HEK293 (cell line): Measurements from ENCODE around the gene AGBL3.

Experiments used
- CTCF ChIP-seq: fragments of 450-650 bp; formaldehyde crosslinking; IDR thresholded peaks from 2 replicates; pipeline ENCODE4 v1.5.1; 2016; ENCODE audit warnings: missing biosample characterization, missing genetic modification characterization
- GLI4 ChIP-seq: fragments of 450-650 bp; formaldehyde crosslinking; IDR thresholded peaks from 2 replicates; pipeline ENCODE4 v1.5.1; 2016; ENCODE audit warnings: missing biosample characterization, missing genetic modification characterization
- INSM2 ChIP-seq: fragments of 450-650 bp; formaldehyde crosslinking; IDR thresholded peaks from 2 replicates; pipeline ENCODE4 v1.5.1; 2016; ENCODE audit warnings: missing biosample characterization, missing genetic modification characterization
- OVOL3 ChIP-seq: fragments of 450-650 bp; formaldehyde crosslinking; IDR thresholded peaks from 2 replicates; pipeline ENCODE4 v1.5.1; 2016; ENCODE audit warnings: missing biosample characterization, missing genetic modification characterization
- PRDM10 ChIP-seq: fragments of 450-650 bp; formaldehyde crosslinking; IDR thresholded peaks from 2 replicates; pipeline ENCODE4 v1.5.1; 2016; ENCODE audit warnings: missing biosample characterization, missing genetic modification characterization
- SP7 ChIP-seq: fragments of 450-650 bp; formaldehyde crosslinking; IDR thresholded peaks from 2 replicates; pipeline ENCODE4 v1.5.1; 2016; ENCODE audit warnings: missing biosample characterization, missing genetic modification characterization
- TSHZ1 ChIP-seq: fragments of 450-650 bp; formaldehyde crosslinking; IDR thresholded peaks from 2 replicates; pipeline ENCODE4 v1.5.1; 2016; ENCODE audit warnings: missing biosample characterization, missing genetic modification characterization, borderline replicate concordance
- ZFP37 ChIP-seq: fragments of 450-650 bp; formaldehyde crosslinking; IDR thresholded peaks from 2 replicates; pipeline ENCODE4 v1.5.1; 2016; ENCODE audit warnings: missing biosample characterization, missing genetic modification characterization
- ZFP69B ChIP-seq: fragments of 450-650 bp; formaldehyde crosslinking; IDR thresholded peaks from 2 replicates; pipeline ENCODE4 v1.5.1; 2016; ENCODE audit warnings: missing biosample characterization, missing genetic modification characterization
- ZNF10 ChIP-seq: fragments of 450-650 bp; formaldehyde crosslinking; IDR thresholded peaks from 2 replicates; pipeline ENCODE4 v1.5.1; 2017; ENCODE audit warnings: missing biosample characterization, missing genetic modification characterization
- ZNF184 ChIP-seq: fragments of 450-650 bp; IDR thresholded peaks from 2 replicates; pipeline ENCODE4 v1.5.1; 2018; ENCODE audit warnings: missing biosample characterization, mild to moderate bottlenecking, missing genetic modification characterization
- ZNF2 ChIP-seq: fragments of 450-650 bp; formaldehyde crosslinking; IDR thresholded peaks from 2 replicates; pipeline ENCODE4 v1.5.1; 2016; ENCODE audit warnings: missing biosample characterization, missing genetic modification characterization
- ZNF335 ChIP-seq: fragments of 450-650 bp; formaldehyde crosslinking; conservative IDR thresholded peaks from 2 replicates; pipeline ENCODE4 v1.5.1; 2016; ENCODE audit warnings: missing biosample characterization, missing genetic modification characterization
- ZNF423 ChIP-seq: fragments of 450-650 bp; formaldehyde crosslinking; IDR thresholded peaks from 2 replicates; pipeline ENCODE4 v1.5.1; 2016; ENCODE audit warnings: missing biosample characterization, missing genetic modification characterization
- ZNF449 ChIP-seq: fragments of 450-650 bp; formaldehyde crosslinking; IDR thresholded peaks from 2 replicates; pipeline ENCODE4 v1.5.1; 2017; ENCODE audit warnings: missing biosample characterization, mild to moderate bottlenecking, missing genetic modification characterization, moderate library complexity
- ZNF555 ChIP-seq: fragments of 450-650 bp; formaldehyde crosslinking; conservative IDR thresholded peaks from 2 replicates; pipeline ENCODE4 v1.5.1; 2017; ENCODE audit warnings: missing biosample characterization, mild to moderate bottlenecking, missing genetic modification characterization, inconsistent platforms
- ZNF600 ChIP-seq: fragments of 450-650 bp; formaldehyde crosslinking; IDR thresholded peaks from 2 replicates; pipeline ENCODE4 v1.5.1; 2016; ENCODE audit warnings: missing biosample characterization, missing genetic modification characterization
- TF ChIP-seq, protein P1 (sequence below): fragments of 450-650 bp; IDR thresholded peaks from 2 replicates; pipeline ENCODE4 v1.5.1; 2018; ENCODE audit warnings: missing biosample characterization, mild to moderate bottlenecking, missing genetic modification characterization
- TF ChIP-seq, protein P2 (sequence below): fragments of 450-650 bp; formaldehyde crosslinking; IDR thresholded peaks from 2 replicates; pipeline ENCODE4 v1.5.1; 2017; ENCODE audit warnings: missing biosample characterization, missing genetic modification characterization
- TF ChIP-seq, protein P3 (sequence below): fragments of 450-650 bp; formaldehyde crosslinking; IDR thresholded peaks from 2 replicates; pipeline ENCODE4 v1.5.1; 2016; ENCODE audit warnings: missing biosample characterization, missing genetic modification characterization

AGBL3 gene

DNA sequence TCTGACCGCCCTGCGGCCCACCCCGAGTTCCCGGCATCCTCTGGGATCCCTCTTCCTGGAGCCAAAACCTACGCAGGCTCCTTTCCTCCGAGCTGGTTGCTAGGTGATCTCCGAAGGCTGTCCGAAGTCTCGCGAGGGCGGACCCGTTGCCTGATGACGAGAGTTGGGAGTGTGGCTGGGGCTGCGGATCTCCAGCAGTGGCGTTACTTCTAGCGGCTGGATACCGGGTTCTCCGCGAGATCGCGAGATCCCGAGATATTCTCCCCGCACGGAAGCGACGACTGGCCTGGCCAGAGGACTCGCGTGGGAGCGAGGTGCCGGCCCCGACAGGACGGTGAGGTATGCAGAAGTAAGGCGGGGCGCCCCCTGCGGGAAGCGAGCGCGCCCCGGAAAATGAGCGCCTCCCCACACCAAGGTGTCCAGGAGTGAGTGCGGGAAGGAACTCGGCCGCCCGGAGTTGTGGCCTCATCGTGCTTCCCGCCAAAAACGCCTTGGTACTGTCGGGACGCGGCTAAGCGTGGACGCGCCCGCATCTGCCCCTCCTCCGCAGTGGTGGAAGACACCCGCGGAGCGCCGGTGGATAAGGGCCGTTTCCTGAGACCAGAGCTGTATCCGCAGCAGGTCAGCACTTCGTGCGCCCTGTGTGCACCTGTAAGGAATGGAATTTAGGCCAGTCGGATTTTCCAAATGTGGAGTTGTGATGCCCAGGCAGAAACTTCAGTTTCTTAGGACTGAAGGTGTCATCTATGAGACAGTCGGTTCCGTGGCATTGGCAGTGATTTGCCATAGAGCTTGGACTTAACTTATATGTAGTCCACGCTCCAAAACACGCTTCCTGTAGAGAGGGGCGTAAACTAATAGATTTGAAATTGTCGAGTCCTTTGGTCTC is at the start of gene AGBL3 (continued):
- 0 out of 2 replicates have a peak, but pooled peaks have one; percentile 61 for TF ChIP-seq ZNF423 (tag by site-specific recombination)
- peak; percentile 89 for TF ChIP-seq ZNF600 (tag by site-specific recombination)
- peak; percentile 99 for TF ChIP-seq ZNF10 (tag by site-specific recombination)
- no peak for TF ChIP-seq ZNF555 (tag by site-specific recombination)
- TF ChIP-seq ZNF449 (tag by site-specific recombination), result peak; percentile 17; the same call in 1 of the 2 replicates
- TF ChIP-seq TSHZ1, result 0 out of 2 replicates have a peak, but pooled peaks have one; percentile 7
- peak; percentile 96 for TF ChIP-seq ZNF2 (tag by site-specific recombination)
- no peak for TF ChIP-seq ZNF184 (tag by site-specific recombination)
- peak; percentile 90 for TF ChIP-seq SP7 (tag by site-specific recombination)
- peak; percentile 98 for TF ChIP-seq CTCF
- TF ChIP-seq, protein P1, sequence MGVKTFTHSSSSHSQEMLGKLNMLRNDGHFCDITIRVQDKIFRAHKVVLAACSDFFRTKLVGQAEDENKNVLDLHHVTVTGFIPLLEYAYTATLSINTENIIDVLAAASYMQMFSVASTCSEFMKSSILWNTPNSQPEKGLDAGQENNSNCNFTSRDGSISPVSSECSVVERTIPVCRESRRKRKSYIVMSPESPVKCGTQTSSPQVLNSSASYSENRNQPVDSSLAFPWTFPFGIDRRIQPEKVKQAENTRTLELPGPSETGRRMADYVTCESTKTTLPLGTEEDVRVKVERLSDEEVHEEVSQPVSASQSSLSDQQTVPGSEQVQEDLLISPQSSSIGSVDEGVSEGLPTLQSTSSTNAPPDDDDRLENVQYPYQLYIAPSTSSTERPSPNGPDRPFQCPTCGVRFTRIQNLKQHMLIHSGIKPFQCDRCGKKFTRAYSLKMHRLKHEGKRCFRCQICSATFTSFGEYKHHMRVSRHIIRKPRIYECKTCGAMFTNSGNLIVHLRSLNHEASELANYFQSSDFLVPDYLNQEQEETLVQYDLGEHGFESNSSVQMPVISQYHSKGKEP (tag by site-specific recombination), result no peak
- TF ChIP-seq ZNF335 (tag by site-specific recombination), result peak; percentile 91
- TF ChIP-seq INSM2, result peak; percentile 72
- TF ChIP-seq, protein P2, sequence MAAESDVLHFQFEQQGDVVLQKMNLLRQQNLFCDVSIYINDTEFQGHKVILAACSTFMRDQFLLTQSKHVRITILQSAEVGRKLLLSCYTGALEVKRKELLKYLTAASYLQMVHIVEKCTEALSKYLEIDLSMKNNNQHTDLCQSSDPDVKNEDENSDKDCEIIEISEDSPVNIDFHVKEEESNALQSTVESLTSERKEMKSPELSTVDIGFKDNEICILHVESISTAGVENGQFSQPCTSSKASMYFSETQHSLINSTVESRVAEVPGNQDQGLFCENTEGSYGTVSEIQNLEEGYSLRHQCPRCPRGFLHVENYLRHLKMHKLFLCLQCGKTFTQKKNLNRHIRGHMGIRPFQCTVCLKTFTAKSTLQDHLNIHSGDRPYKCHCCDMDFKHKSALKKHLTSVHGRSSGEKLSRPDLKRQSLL (tag by site-specific recombination), result no peak
- TF ChIP-seq GLI4 (tag by site-specific recombination), result peak; percentile 54; the same call in 1 of the 2 replicates
- peak; percentile 99 for TF ChIP-seq ZFP37 (tag by site-specific recombination)
- peak; percentile 96 for TF ChIP-seq PRDM10 (tag by site-specific recombination)
- TF ChIP-seq, protein P3, sequence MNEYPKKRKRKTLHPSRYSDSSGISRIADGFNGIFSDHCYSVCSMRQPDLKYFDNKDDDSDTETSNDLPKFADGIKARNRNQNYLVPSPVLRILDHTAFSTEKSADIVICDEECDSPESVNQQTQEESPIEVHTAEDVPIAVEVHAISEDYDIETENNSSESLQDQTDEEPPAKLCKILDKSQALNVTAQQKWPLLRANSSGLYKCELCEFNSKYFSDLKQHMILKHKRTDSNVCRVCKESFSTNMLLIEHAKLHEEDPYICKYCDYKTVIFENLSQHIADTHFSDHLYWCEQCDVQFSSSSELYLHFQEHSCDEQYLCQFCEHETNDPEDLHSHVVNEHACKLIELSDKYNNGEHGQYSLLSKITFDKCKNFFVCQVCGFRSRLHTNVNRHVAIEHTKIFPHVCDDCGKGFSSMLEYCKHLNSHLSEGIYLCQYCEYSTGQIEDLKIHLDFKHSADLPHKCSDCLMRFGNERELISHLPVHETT, result peak; percentile 69
- peak; percentile 74 for TF ChIP-seq ZFP69B (tag by site-specific recombination)
- 0 out of 2 replicates have a peak, but pooled peaks have one; percentile 56 for TF ChIP-seq OVOL3
